Endothelial cell of umbilical vein (primary cell): ENCODE results near the gene CAMTA1.

Experiments used
- CTCF ChIP-seq, 2 donors: IDR thresholded peaks; 1 replicate in 1 of 2; 2 replicates in 1 of 2; pipeline ENCODE4 v1.5.1; 2011; ENCODE audit warnings: low read length in 2 of 2, mild to moderate bottlenecking in 2 of 2, moderate library complexity in 2 of 2, control low read depth in 1 of 2, inconsistent platforms in 1 of 2, low read depth in 1 of 2; ENCODE audit not compliant: insufficient read depth in 1 of 2; ENCODE audit errors: extremely low read depth in 1 of 2
- EZH2 ChIP-seq: IDR thresholded peaks from 2 replicates; pipeline ENCODE4 v1.6.1; 2012; ENCODE audit warnings: borderline replicate concordance, low read depth, mild to moderate bottlenecking, moderate library complexity, low read length, inconsistent platforms; ENCODE audit not compliant: severe bottlenecking
- GATA2 ChIP-seq: IDR thresholded peaks from 2 replicates; pipeline ENCODE4 v1.7.0; 2011; ENCODE audit warnings: low read depth, mild to moderate bottlenecking, moderate library complexity, mixed read lengths, low read length; ENCODE audit not compliant: insufficient read length, insufficient read depth
- JUN ChIP-seq: IDR thresholded peaks from 2 replicates; pipeline ENCODE4 v1.6.1; 2011; ENCODE audit warnings: borderline replicate concordance, low read depth; ENCODE audit not compliant: insufficient read length, insufficient read depth
- MAX ChIP-seq: IDR thresholded peaks from 2 replicates; pipeline ENCODE4 v1.6.1; 2011; ENCODE audit not compliant: insufficient read depth, insufficient read length
- POLR2A ChIP-seq: IDR thresholded peaks from 2 replicates; pipeline ENCODE4 v1.6.1; 2012; ENCODE audit warnings: low read depth, mild to moderate bottlenecking, control low read depth, low read length
- POLR2AphosphoS5 ChIP-seq: IDR thresholded peaks from 2 replicates; pipeline ENCODE4 v1.6.1; 2012; ENCODE audit warnings: low read depth, mild to moderate bottlenecking, control low read depth, low read length, moderate library complexity; ENCODE audit not compliant: insufficient read depth

- TF ChIP-seq CTCF (IDR thresholded peaks at IDR 0.05; ENCODE audit: extremely low read depth in 1 of 2, insufficient read depth in 1 of 2, low read depth in 1 of 2, low read length in 2 of 2): no peak
- no peak for TF ChIP-seq POLR2A
- no peak for TF ChIP-seq MAX
- TF ChIP-seq POLR2AphosphoS5: no peak
- TF ChIP-seq EZH2: no peak
- TF ChIP-seq JUN: no peak
- no peak for TF ChIP-seq GATA2
Observed at GRCh38 chr1:7085521-7085920, 300.3 kb downstream of the CAMTA1 start.
